GM12801 (cell line): Measurements from ENCODE around the gene SCP2.

Experiments used
- CTCF ChIP-seq: IDR thresholded peaks from one replicate; pipeline ENCODE4 v1.5.1; 2011; ENCODE audit warnings: control low read depth; ENCODE audit not compliant: insufficient read length; ENCODE audit errors: extremely low read depth

SCP2 gene

GRCh38 chr1:53020588-53020987 lies 93.5 kb downstream of the SCP2 start:
- no peak for TF ChIP-seq CTCF

- TF ChIP-seq CTCF: no peak
Observed at GRCh38 chr1:53022179-53022578, 95.1 kb downstream of the SCP2 start.

GRCh38 chr1:53023546-53023945 lies 96.5 kb downstream of the SCP2 start:
- TF ChIP-seq CTCF: no peak

- TF ChIP-seq CTCF: no peak
Observed at GRCh38 chr1:53024117-53024516, 97.0 kb downstream of the SCP2 start.

- no peak for TF ChIP-seq CTCF
Observed at GRCh38 chr1:53025034-53025768, 98.1 kb downstream of the SCP2 start.

GRCh38 chr1:53025769-53026112 lies 98.7 kb downstream of the SCP2 start:
- no peak for TF ChIP-seq CTCF

GRCh38 chr1:53026254-53026653 lies 99.2 kb downstream of the SCP2 start:
- TF ChIP-seq CTCF: no peak
